ENCODE results near the gene CDCA4. TPM values are rescaled to one million over a fixed set of nuclear protein-coding genes. Genes with fewer than 3 reads are reported as not detected.

The CDCA4 gene
- polyA plus RNA-seq, 1 of the 3 experiments (the other 2 are of a cell fraction), result 26.8 TPM

- Histone ChIP-seq H3K4me3 (ENCODE audit: low read depth in 2 of 2, low read length in 1 of 2) (no peak overlapping the region), H3K9ac (no peak overlapping the region), H2AFZ (ENCODE audit: low read depth) (no peak overlapping the region), H3K9me2 (no peaks in the 10 kb centered on the region), H3K4me1 (ENCODE audit: control insufficient read depth in 1 of 2, insufficient read depth in 2 of 2, low read depth in 1 of 2, low read length in 1 of 2) (peaks cover 7 to 11% of the 10 kb centered on the region in 2 experiments; a peak in 2 of 4 replicates), H3K36me3 (replicated peaks in 1 of 2; ENCODE audit: control insufficient read depth in 1 of 2, insufficient read depth in 2 of 2, low read length in 1 of 2) (no peaks in the 10 kb centered on the region), H3K27ac (ENCODE audit: low read depth in 2 of 2, low read length in 1 of 2) (no peak overlapping the region), H3K27me3 (ENCODE audit: insufficient read depth) (no peaks in the 10 kb centered on the region), H3K79me2 (ENCODE audit: insufficient read depth) (no peaks in the 10 kb centered on the region), H3F3A (replicated peaks; ENCODE audit: insufficient read depth) (peaks cover 25% of the 10 kb centered on the region), H3K9me3 (no peaks in the 10 kb centered on the region), H3K4me2 (no peak overlapping the region), H4K20me1 (ENCODE audit: insufficient read depth) (no peaks in the 10 kb centered on the region)
- 89% methylated on average over 9 of the region's 9 CpGs for WGBS (ENCODE audit: low lambda C conversion rate)
- TF ChIP-seq NFIC (IDR thresholded peaks at IDR 0.05; ENCODE audit: borderline replicate concordance), result no peak
- no peak for TF ChIP-seq MXI1 (IDR thresholded peaks at IDR 0.05; ENCODE audit: low read depth, low read length)
- no peak for TF ChIP-seq GATA2 (CRISPR knock-in tag; IDR thresholded peaks at IDR 0.05)
- no peak for TF ChIP-seq YY1 (IDR thresholded peaks at IDR 0.05; ENCODE audit: low read depth)
- TF ChIP-seq POLR2AphosphoS5 (IDR thresholded peaks at IDR 0.05; ENCODE audit: low read depth, low read length), result no peak
- TF ChIP-seq MEF2A (IDR thresholded peaks at IDR 0.05; ENCODE audit: borderline replicate concordance, low read depth), result no peak
- no peak for TF ChIP-seq RFX5 (IDR thresholded peaks at IDR 0.05; ENCODE audit: low read length)
- TF ChIP-seq RCOR1 (IDR thresholded peaks at IDR 0.05; ENCODE audit: low read length), result no peak
- ChIA-PET POLR2A (no interaction called here), CTCF (interaction anchor here (6.6 kb wide), 1 partner anchor 14 kb away, joined by 63 read pairs; no protein-coding TSS in a partner anchor)
- no peak for DNase-seq
These were observed 10.0 kb upstream of the CDCA4 start for GRCh38 chr14:105030836-105031396.

- Histone ChIP-seq H3F3A (replicated peaks; ENCODE audit: insufficient read depth) (peaks cover 33% of the 10 kb centered on the region), H2AFZ (ENCODE audit: low read depth) (no peak overlapping the region), H3K4me3 (ENCODE audit: low read depth in 2 of 2, low read length in 1 of 2) (no peak overlapping the region), H4K20me1 (ENCODE audit: insufficient read depth) (no peaks in the 10 kb centered on the region), H3K9ac (no peak overlapping the region), H3K9me2 (no peaks in the 10 kb centered on the region), H3K27me3 (ENCODE audit: insufficient read depth) (no peaks in the 10 kb centered on the region), H3K4me2 (no peak overlapping the region), H3K9me3 (no peaks in the 10 kb centered on the region), H3K4me1 (ENCODE audit: control insufficient read depth in 1 of 2, insufficient read depth in 2 of 2, low read depth in 1 of 2, low read length in 1 of 2) (peaks cover 11 to 13% of the 10 kb centered on the region in 2 experiments; a peak in 2 of 4 replicates), H3K27ac (ENCODE audit: low read depth in 2 of 2, low read length in 1 of 2) (peak overlapping the region in 1 of 2 experiments; percentile 70; a peak in 1 of 4 replicates), H3K79me2 (ENCODE audit: insufficient read depth) (no peaks in the 10 kb centered on the region), H3K36me3 (replicated peaks in 1 of 2; ENCODE audit: control insufficient read depth in 1 of 2, insufficient read depth in 2 of 2, low read length in 1 of 2) (no peaks in the 10 kb centered on the region)
- POLR2A ChIA-PET, result interaction anchor here (0.6 kb wide), 1 partner anchor 11 kb away, joined by 4 read pairs; no protein-coding TSS in a partner anchor
- 91% methylated on average over 1 of the region's 2 CpGs for WGBS (ENCODE audit: low lambda C conversion rate)
- CTCF ChIA-PET, result interaction anchor here (1.0 to 6.6 kb wide), 2 partner anchors 14 to 55 kb away, joined by 3 to 63 read pairs; no protein-coding TSS in a partner anchor
- DNase-seq, result no peak
- TF ChIP-seq JUND (IDR thresholded peaks at IDR 0.05) (no peak), ELF1 (IDR thresholded peaks at IDR 0.05) (no peak), ZBTB33 (IDR thresholded peaks at IDR 0.05; ENCODE audit: borderline replicate concordance, low read depth) (no peak), RXRA (IDR thresholded peaks at IDR 0.05; ENCODE audit: borderline replicate concordance, low read depth) (no peak), RFX5 (IDR thresholded peaks at IDR 0.05; ENCODE audit: low read length) (no peak), TEAD4 (IDR thresholded peaks at IDR 0.05; ENCODE audit: borderline replicate concordance, insufficient read depth) (no peak), YY1 (IDR thresholded peaks at IDR 0.05; ENCODE audit: low read depth) (no peak), GATA2 (CRISPR knock-in tag; IDR thresholded peaks at IDR 0.05) (no peak), IRF3 (IDR thresholded peaks at IDR 0.05; ENCODE audit: low read depth, low read length) (no peak), TAF1 (IDR thresholded peaks at IDR 0.05; ENCODE audit: borderline replicate concordance, low read depth, low read length) (no peak)
These were observed 9.3 kb upstream of the CDCA4 start for GRCh38 chr14:105030194-105030593.
